Loucy (cell line): ENCODE data around the gene CEP72.
"Not testable (repeated sequence)": the region's sequence is repeated elsewhere in the genome, so short reads cannot be mapped to it uniquely, and the experiment has no call there.

Source experiments
- H2AFZ ChIP-seq: fragments of 200-600 bp; sonication (generic); 2 replicates; pipeline ENCODE4 v1.6.0; 2016; ENCODE audit warnings: antibody characterized with exemption, mild to moderate bottlenecking, low read length, moderate library complexity
- H3F3A ChIP-seq: fragments of 200-600 bp; 2 replicates; pipeline ENCODE4 v1.6.0; 2016; ENCODE audit warnings: antibody characterized with exemption, low read depth, mild to moderate bottlenecking
- H3K27me3 ChIP-seq: fragments of 200-600 bp; sonication (generic); 2 replicates; pipeline ENCODE4 v1.6.1; 2014; ENCODE audit warnings: low read length, mild to moderate bottlenecking; ENCODE audit not compliant: insufficient read depth, poor library complexity, severe bottlenecking
- H3K36me3 ChIP-seq: fragments of 200-600 bp; sonication (generic); 2 replicates; pipeline ENCODE4 v1.6.1; 2016; ENCODE audit warnings: low read length; ENCODE audit not compliant: insufficient read depth
- H3K4me1 ChIP-seq: fragments of 200-600 bp; sonication (generic); 2 replicates; pipeline ENCODE4 v1.5.1; 2014; ENCODE audit warnings: low read length, mild to moderate bottlenecking; ENCODE audit not compliant: insufficient read depth, poor library complexity, severe bottlenecking
- H3K4me2 ChIP-seq: fragments of 200-600 bp; sonication (generic); 2 replicates; pipeline ENCODE4 v1.6.0; 2014; ENCODE audit warnings: antibody characterized with exemption, low read length, low read depth, mild to moderate bottlenecking; ENCODE audit not compliant: poor library complexity, severe bottlenecking
- H3K4me3 ChIP-seq: fragments of 200-600 bp; sonication (generic); 2 replicates; pipeline ENCODE4 v1.5.1; 2014; ENCODE audit warnings: low read length, mild to moderate bottlenecking, mixed read lengths; ENCODE audit not compliant: poor library complexity, severe bottlenecking
- H3K79me2 ChIP-seq: fragments of 200-600 bp; sonication (generic); 2 replicates; pipeline ENCODE4 v1.6.1; 2014; ENCODE audit warnings: low read length; ENCODE audit not compliant: insufficient read depth
- H3K9ac ChIP-seq: fragments of 200-600 bp; sonication (generic); 2 replicates; pipeline ENCODE4 v1.6.0; 2014; ENCODE audit warnings: mild to moderate bottlenecking, low read depth, low read length, moderate library complexity; ENCODE audit not compliant: poor library complexity, severe bottlenecking
- H3K9me2 ChIP-seq: fragments of 200-600 bp; sonication (generic); replicated peaks from 2 replicates; pipeline ENCODE4 v1.6.1; 2016; ENCODE audit warnings: low read depth, low read length, mixed read lengths
- H3K9me3 ChIP-seq: fragments of 200-600 bp; sonication (generic); 2 replicates; pipeline ENCODE4 v1.6.1; 2014; ENCODE audit warnings: mild to moderate bottlenecking, antibody characterized with exemption, low read length, low read depth; ENCODE audit not compliant: insufficient read depth
- H4K20me1 ChIP-seq: fragments of 200-600 bp; sonication (generic); 2 replicates; pipeline ENCODE4 v1.6.0; 2014; ENCODE audit warnings: antibody characterized with exemption, low read length, mild to moderate bottlenecking; ENCODE audit not compliant: insufficient read depth, poor library complexity, severe bottlenecking
- EZH2phosphoT487 ChIP-seq: fragments of 200-600 bp; IDR thresholded peaks from 2 replicates; pipeline ENCODE4 v1.6.1; 2018; ENCODE audit warnings: antibody characterized with exemption, mild to moderate bottlenecking, moderate library complexity, borderline replicate concordance
- TF ChIP-seq, protein P1 (sequence below): fragments of 200-600 bp; sonication (generic); conservative IDR thresholded peaks from 2 replicates; pipeline ENCODE4 v1.5.1; 2014; ENCODE audit warnings: mild to moderate bottlenecking, antibody characterized with exemption, low read length

Gene CEP72

DNA sequence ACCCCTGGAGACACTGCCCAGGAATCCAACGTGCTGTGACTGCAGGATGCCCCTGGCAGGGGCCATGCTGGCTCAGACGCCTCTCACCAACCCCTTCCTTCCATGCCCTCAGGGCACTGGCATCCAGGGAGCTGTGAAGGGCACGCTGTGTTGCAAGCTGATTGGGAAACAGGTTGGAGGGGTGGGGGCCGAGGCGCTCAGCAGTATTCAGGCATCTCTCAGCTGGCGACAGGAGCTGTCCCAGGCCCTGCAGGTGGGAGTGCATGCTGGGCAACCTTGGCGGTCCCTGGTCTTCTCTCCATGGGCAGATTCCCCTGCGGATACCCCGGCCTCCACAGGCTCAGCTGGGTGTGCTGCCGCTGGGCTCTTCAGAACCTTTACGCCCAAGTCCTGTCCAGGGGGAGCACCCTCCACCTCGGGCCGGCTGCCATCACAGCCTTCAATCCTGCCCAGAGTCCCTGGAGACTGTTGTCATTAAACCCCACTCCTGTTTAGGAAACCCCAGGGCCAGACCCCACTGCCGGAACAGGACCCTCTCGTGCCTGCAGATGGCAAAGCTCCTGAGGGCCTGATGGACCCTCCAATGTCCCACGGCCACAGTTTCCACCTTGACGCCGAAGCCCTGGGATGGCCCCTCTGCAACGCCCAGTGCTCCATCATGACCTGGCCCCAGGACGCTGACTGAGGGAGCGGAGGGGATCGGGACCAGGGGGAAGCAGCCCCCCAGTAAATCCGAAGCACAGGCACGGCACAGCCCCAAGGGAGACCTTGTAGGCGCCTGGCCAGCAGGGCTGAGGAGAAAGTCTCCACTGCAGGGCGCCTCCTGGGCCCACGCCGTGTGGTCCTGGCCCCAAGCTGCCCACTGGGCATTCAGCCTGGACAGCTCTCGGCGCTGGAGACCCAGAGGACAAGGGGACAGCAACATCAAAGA is 71.7 kb downstream of the CEP72 start:
- Histone ChIP-seq H3K4me2 (no peak overlapping the region), H3K9ac (no peak overlapping the region)

DNA sequence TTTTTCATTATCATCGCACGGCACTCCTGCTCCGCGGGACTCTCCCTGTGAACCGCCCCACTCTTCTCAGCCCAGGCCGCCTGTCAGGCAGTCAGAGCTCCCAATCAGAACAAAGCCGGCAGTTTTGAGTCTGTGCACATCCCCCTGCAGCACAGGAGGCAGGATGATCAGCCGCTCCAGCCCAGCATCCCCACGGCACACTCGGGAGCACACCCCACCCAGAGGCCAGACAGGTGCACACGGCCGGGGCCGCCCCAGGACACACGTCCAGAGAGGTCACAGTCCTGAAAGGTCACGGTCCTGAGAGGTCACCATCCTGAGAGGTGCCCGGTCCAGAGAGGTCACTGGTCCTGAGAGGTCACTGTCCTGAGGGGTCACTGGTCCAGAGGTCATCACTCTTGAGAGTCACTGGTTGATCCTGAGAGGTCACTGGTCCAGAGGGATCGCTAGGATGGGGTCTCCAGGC is 72.6 kb downstream of the CEP72 start:
- Histone ChIP-seq H3K9me2 (no peaks in the 10 kb centered on the region), H3K9ac (no peak overlapping the region), H3K27me3 (no peaks in the 10 kb centered on the region), H3K4me2 (no peak overlapping the region), H3K9me3 (no peaks in the 10 kb centered on the region), H3K36me3 (no peaks in the 10 kb centered on the region), H3K4me1 (no peaks in the 10 kb centered on the region), H3K4me3 (no peak overlapping the region), H3K79me2 (no peaks in the 10 kb centered on the region), H2AFZ (no peak overlapping the region), H3F3A (no peaks in the 10 kb centered on the region), H4K20me1 (no peaks in the 10 kb centered on the region)
- TF ChIP-seq, protein P1, sequence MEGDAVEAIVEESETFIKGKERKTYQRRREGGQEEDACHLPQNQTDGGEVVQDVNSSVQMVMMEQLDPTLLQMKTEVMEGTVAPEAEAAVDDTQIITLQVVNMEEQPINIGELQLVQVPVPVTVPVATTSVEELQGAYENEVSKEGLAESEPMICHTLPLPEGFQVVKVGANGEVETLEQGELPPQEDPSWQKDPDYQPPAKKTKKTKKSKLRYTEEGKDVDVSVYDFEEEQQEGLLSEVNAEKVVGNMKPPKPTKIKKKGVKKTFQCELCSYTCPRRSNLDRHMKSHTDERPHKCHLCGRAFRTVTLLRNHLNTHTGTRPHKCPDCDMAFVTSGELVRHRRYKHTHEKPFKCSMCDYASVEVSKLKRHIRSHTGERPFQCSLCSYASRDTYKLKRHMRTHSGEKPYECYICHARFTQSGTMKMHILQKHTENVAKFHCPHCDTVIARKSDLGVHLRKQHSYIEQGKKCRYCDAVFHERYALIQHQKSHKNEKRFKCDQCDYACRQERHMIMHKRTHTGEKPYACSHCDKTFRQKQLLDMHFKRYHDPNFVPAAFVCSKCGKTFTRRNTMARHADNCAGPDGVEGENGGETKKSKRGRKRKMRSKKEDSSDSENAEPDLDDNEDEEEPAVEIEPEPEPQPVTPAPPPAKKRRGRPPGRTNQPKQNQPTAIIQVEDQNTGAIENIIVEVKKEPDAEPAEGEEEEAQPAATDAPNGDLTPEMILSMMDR, result no peak
- TF ChIP-seq EZH2phosphoT487, result no peak

More for the DNA sequence above, 71.7 kb downstream of the CEP72 start:
- Histone ChIP-seq H3K9me3 (no peaks in the 10 kb centered on the region), H3K79me2 (no peaks in the 10 kb centered on the region), H3K9me2 (no peaks in the 10 kb centered on the region), H4K20me1 (no peaks in the 10 kb centered on the region), H2AFZ (no peak overlapping the region), H3K27me3 (no peaks in the 10 kb centered on the region), H3K4me1 (no peaks in the 10 kb centered on the region), H3K36me3 (no peaks in the 10 kb centered on the region), H3K4me3 (no peak overlapping the region), H3F3A (no peaks in the 10 kb centered on the region)
- no peak for TF ChIP-seq EZH2phosphoT487
- TF ChIP-seq, protein P1, result no peak

DNA sequence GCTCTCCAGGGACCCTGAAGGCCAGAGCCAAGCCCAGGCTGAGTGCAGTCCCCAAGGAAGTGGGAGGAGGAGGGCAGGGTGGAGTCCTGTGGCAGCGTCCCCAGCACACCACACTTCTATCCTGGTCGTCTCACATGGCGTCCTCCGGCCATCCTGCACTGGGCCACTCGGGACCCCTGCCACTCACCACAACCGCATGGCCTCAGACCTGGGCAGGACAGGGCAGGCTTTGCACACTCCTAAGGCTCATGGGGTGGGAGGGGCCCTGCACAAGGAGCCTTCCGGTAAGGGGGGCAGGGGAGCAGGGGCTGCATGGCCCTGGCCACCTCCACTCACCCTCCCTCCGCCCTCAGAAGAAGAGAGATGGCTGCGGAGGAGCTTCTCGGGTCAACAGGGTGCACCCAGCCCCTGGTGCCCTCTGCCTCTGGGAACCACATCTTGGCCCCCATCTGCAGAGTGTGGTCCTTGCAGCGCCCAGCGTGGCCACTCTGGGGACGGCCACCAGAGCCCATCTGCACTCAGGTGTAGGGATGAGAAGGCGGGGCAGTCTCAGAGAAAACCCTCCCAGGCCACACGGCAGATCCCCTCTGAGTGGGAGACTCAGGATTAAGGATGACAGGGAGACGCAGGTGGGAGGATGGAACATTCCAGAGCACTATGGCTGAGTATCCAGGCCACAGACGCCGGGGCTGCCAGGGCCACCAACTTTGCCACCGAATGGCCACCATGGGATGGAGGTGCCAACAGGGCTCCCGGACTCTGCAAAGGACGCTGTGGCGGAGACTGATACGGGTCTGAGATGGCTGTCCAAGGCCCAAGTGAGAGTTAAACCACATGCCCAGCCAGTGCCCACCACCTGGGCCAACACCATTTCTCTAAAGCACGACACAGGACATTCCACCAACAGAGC is 73.4 kb downstream of the CEP72 start:
- H3K36me3 ChIP-seq, result no peaks in the 10 kb centered on the region

DNA sequence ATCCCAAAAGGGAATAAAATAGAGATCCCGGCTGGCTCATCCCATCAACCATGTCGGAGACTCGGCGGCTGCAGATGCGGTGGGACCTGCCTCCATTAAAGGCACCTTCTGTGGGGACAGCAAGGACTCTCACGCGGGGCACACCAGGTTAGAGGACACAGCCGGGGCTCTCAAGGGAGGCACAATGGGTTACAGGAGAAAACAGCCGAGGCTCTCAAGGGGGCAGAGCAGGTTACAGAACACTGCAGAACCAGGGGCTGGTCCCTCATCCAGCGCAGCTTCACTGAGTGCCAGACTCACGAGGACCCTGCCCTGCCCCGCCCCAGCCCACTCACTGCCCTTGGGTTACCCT is 74.0 kb downstream of the CEP72 start:
- H3K36me3 ChIP-seq, H3K4me3 ChIP-seq, H4K20me1 ChIP-seq, H3K79me2 ChIP-seq, H3K9me2 ChIP-seq, H3K9me3 ChIP-seq, H2AFZ ChIP-seq, H3K27me3 ChIP-seq, H3K9ac ChIP-seq, H3K4me2 ChIP-seq, H3K4me1 ChIP-seq, H3F3A ChIP-seq: not testable (repeated sequence)

More for the DNA sequence above, 73.4 kb downstream of the CEP72 start:
- TF ChIP-seq, protein P1, result no peak
- no peak for TF ChIP-seq EZH2phosphoT487
- H3K4me3 ChIP-seq, result no peak overlapping the region
- H4K20me1 ChIP-seq, result no peaks in the 10 kb centered on the region
- no peaks in the 10 kb centered on the region for H3K4me1 ChIP-seq
- H3K4me2 ChIP-seq, result no peak overlapping the region
- H3K79me2 ChIP-seq, result no peaks in the 10 kb centered on the region
- H3K9me2 ChIP-seq, result no peaks in the 10 kb centered on the region
- H3K9ac ChIP-seq, result no peak overlapping the region
- no peaks in the 10 kb centered on the region for H3F3A ChIP-seq
- no peaks in the 10 kb centered on the region for H3K27me3 ChIP-seq
- H3K9me3 ChIP-seq, result no peaks in the 10 kb centered on the region
- H2AFZ ChIP-seq, result no peak overlapping the region

DNA sequence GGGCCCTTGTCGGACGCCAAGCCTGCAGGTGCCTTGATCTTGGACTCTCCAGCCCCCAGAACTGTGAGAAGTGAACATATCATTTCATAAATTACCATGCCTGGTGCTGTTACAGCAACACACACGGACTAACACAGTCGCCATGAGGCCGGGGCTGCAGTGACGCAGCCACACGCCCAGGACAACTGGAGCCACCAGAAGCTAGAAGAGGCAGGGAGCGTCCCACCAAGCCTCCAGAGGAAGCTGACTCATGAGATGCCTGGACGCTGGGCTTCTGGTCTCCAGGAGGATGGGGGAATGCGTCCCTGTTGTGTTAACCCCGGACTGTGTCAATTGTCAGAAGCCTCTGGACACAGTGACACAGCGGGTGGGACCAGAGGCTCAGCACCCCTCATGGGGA is 74.8 kb downstream of the CEP72 start:
- not testable (repeated sequence) for H3K4me3 ChIP-seq, H3K4me2 ChIP-seq, H2AFZ ChIP-seq, H3K9ac ChIP-seq, H3K9me2 ChIP-seq, H3K27me3 ChIP-seq, H3K9me3 ChIP-seq, H3K4me1 ChIP-seq, H3K79me2 ChIP-seq, H3K36me3 ChIP-seq, H3F3A ChIP-seq, H4K20me1 ChIP-seq
